Fibroblast of lung (primary cell): ENCODE measurements around the gene C5orf15.

Source experiments
- EZH2 ChIP-seq: IDR thresholded peaks from 2 replicates; pipeline ENCODE4 v1.5.1; 2012; ENCODE audit warnings: low read length, control low read depth, mild to moderate bottlenecking; ENCODE audit errors: missing control alignments
- TF ChIP-seq, protein P1 (sequence below), 2 donors: IDR thresholded peaks in 1 of 2; conservative IDR thresholded peaks in 1 of 2; 1 replicate in 1 of 2; 2 replicates in 1 of 2; pipeline ENCODE4 v1.5.1; 2011 to 2012; ENCODE audit warnings: low read length in 2 of 2, control low read depth in 1 of 2, inconsistent platforms in 1 of 2, low read depth in 1 of 2, mild to moderate bottlenecking in 1 of 2

- TF ChIP-seq, protein P1, sequence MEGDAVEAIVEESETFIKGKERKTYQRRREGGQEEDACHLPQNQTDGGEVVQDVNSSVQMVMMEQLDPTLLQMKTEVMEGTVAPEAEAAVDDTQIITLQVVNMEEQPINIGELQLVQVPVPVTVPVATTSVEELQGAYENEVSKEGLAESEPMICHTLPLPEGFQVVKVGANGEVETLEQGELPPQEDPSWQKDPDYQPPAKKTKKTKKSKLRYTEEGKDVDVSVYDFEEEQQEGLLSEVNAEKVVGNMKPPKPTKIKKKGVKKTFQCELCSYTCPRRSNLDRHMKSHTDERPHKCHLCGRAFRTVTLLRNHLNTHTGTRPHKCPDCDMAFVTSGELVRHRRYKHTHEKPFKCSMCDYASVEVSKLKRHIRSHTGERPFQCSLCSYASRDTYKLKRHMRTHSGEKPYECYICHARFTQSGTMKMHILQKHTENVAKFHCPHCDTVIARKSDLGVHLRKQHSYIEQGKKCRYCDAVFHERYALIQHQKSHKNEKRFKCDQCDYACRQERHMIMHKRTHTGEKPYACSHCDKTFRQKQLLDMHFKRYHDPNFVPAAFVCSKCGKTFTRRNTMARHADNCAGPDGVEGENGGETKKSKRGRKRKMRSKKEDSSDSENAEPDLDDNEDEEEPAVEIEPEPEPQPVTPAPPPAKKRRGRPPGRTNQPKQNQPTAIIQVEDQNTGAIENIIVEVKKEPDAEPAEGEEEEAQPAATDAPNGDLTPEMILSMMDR (conservative IDR thresholded peaks at IDR 0.05 in 1 of 2, IDR thresholded peaks at IDR 0.05 in 1 of 2; ENCODE audit: low read depth in 1 of 2, low read length in 2 of 2): no peak
- no peak for TF ChIP-seq EZH2
Measured at GRCh38 chr5:133906303-133906702, 62.1 kb downstream of the C5orf15 start.
